ENCODE results near the gene HRH2. TPM values are rescaled to one million over a fixed set of nuclear protein-coding genes. Genes with fewer than 3 reads are reported as not detected.
A peak's percentile ranks its signal among the peaks of the same experiment; 100 is the strongest.

Gene HRH2
- total and polyA plus RNA-seq, 7 experiments from 2014 or later: 5.0 to 26.3 (median 8.0) TPM

GRCh38 chr5:175731756-175732465 is 74.0 kb downstream of the HRH2 start:
- ChIA-PET CTCF (interaction anchor here (1.6 kb wide), 1 partner anchor 198 kb away, joined by 3 read pairs; no protein-coding TSS in a partner anchor), POLR2A (interaction anchor here (0.6 kb wide), 1 partner anchor 750 kb away, joined by 5 read pairs; no protein-coding TSS in a partner anchor)
- Histone ChIP-seq H3K36me3 (ENCODE audit: control insufficient read depth in 2 of 3, insufficient read depth in 3 of 3, low read length in 3 of 3) (no peaks in the 10 kb centered on the region), H3K4me1 (ENCODE audit: control insufficient read depth in 2 of 2, insufficient read depth in 2 of 2, low read length in 2 of 2) (peaks cover 0 to 3% of the 10 kb centered on the region in 2 donors), H3K4me3 (ENCODE audit: low read length) (no peak overlapping the region), H3K9me3 (ENCODE audit: control insufficient read depth in 2 of 3, low read length in 3 of 3) (no peaks in the 10 kb centered on the region), H3K27ac (ENCODE audit: low read depth, low read length) (no peak overlapping the region), H3K27me3 (ENCODE audit: control insufficient read depth in 2 of 2, insufficient read depth in 2 of 2, low read length in 2 of 2) (no peaks in the 10 kb centered on the region)
- intact Hi-C loops (cut with micrococcal nuclease): loop anchor here (5.0 kb wide), 1 partner anchor 1225 kb away; no protein-coding TSS in a partner anchor
- Mint-ChIP-seq H3K4me3 (no peak overlapping the region), H3K9me3 (peaks cover 0 to 4% (median 0%) of the 10 kb centered on the region in 11 donors), H3K4me1 (peaks cover 0 to 9% (median 7%) of the 10 kb centered on the region in 7 donors), H3K27ac (no peak overlapping the region), H3K36me3 (peaks cover 0 to 3% (median 0%) of the 10 kb centered on the region in 5 donors), H3K27me3 (peaks cover 13 to 35% (median 22%) of the 10 kb centered on the region in 5 donors)
- ATAC-seq (no peak), DNase-seq (no peak)

GRCh38 chr5:175733017-175733416 is 75.1 kb downstream of the HRH2 start:
- Mint-ChIP-seq H3K9me3 (peaks cover 0 to 4% (median 0%) of the 10 kb centered on the region in 11 donors), H3K4me3 (no peak overlapping the region), H3K27ac (peak overlapping the region in 2 of 9 donors; percentile 20 to 64), H3K36me3 (peaks cover 0 to 3% (median 0%) of the 10 kb centered on the region in 5 donors), H3K27me3 (peaks cover 13 to 35% (median 23%) of the 10 kb centered on the region in 5 donors), H3K4me1 (peaks cover 0 to 9% (median 7%) of the 10 kb centered on the region in 7 donors)
- ChIA-PET CTCF (interaction anchor here (1.4 to 1.6 kb wide), 2 partner anchors 199 to 928 kb away, joined by 3 read pairs; no protein-coding TSS in a partner anchor), POLR2A (no interaction called here)
- intact Hi-C loops (cut with micrococcal nuclease): loop anchor here (5.0 kb wide), 1 partner anchor 1224 kb away; no protein-coding TSS in a partner anchor
- H3K9me3 ChIP-seq (ENCODE audit: control insufficient read depth in 2 of 3, low read length in 3 of 3): no peaks in the 10 kb centered on the region
- H3K4me1 ChIP-seq (ENCODE audit: control insufficient read depth in 2 of 2, insufficient read depth in 2 of 2, low read length in 2 of 2): peaks cover 0 to 3% of the 10 kb centered on the region in 2 donors
- ATAC-seq (no peak), DNase-seq (no peak)
- no peaks in the 10 kb centered on the region for H3K36me3 ChIP-seq (ENCODE audit: control insufficient read depth in 2 of 3, insufficient read depth in 3 of 3, low read length in 3 of 3)
- H3K27ac ChIP-seq (ENCODE audit: low read depth, low read length): no peak overlapping the region
- H3K27me3 ChIP-seq (ENCODE audit: control insufficient read depth in 2 of 2, insufficient read depth in 2 of 2, low read length in 2 of 2): no peaks in the 10 kb centered on the region
- H3K4me3 ChIP-seq (ENCODE audit: low read length): no peak overlapping the region

- H3K27me3 ChIP-seq (ENCODE audit: control insufficient read depth in 2 of 2, insufficient read depth in 2 of 2, low read length in 2 of 2): peaks cover 0 to 1% of the 10 kb centered on the region in 2 donors
- H3K36me3 ChIP-seq (ENCODE audit: control insufficient read depth in 2 of 3, insufficient read depth in 3 of 3, low read length in 3 of 3): no peaks in the 10 kb centered on the region
- H3K4me1 ChIP-seq (ENCODE audit: control insufficient read depth in 2 of 2, insufficient read depth in 2 of 2, low read length in 2 of 2): peaks cover 0 to 3% of the 10 kb centered on the region in 2 donors
- no peak overlapping the region for H3K27ac Mint-ChIP-seq
- ChIA-PET POLR2A (no interaction called here), CTCF (no interaction called here)
- no peak overlapping the region for H3K4me3 Mint-ChIP-seq
- intact Hi-C loops (cut with micrococcal nuclease): loop anchor here (5.0 kb wide), 1 partner anchor 1223 kb away; no protein-coding TSS in a partner anchor
- no peak overlapping the region for H3K27ac ChIP-seq (ENCODE audit: low read depth, low read length)
- peaks cover 0 to 9% (median 7%) of the 10 kb centered on the region in 7 donors for H3K4me1 Mint-ChIP-seq
- peaks cover 0 to 4% (median 0%) of the 10 kb centered on the region in 11 donors for H3K9me3 Mint-ChIP-seq
- H3K27me3 Mint-ChIP-seq: peaks cover 13 to 30% (median 28%) of the 10 kb centered on the region in 5 donors
- ATAC-seq (no peak), DNase-seq (no peak)
- no peak overlapping the region for H3K4me3 ChIP-seq (ENCODE audit: low read length)
- no peaks in the 10 kb centered on the region for H3K9me3 ChIP-seq (ENCODE audit: control insufficient read depth in 2 of 3, low read length in 3 of 3)
- peaks cover 0 to 3% (median 0%) of the 10 kb centered on the region in 5 donors for H3K36me3 Mint-ChIP-seq
These were observed 76.1 kb downstream of the HRH2 start for GRCh38 chr5:175734016-175734415.

- H3K36me3 ChIP-seq (ENCODE audit: control insufficient read depth in 2 of 3, insufficient read depth in 3 of 3, low read length in 3 of 3): no peaks in the 10 kb centered on the region
- CTCF ChIA-PET: no interaction called here
- Mint-ChIP-seq H3K27me3 (peaks cover 11 to 31% (median 28%) of the 10 kb centered on the region in 5 donors), H3K36me3 (peaks cover 0 to 3% (median 0%) of the 10 kb centered on the region in 5 donors), H3K4me3 (no peak overlapping the region), H3K27ac (no peak overlapping the region), H3K9me3 (peaks cover 0 to 4% (median 0%) of the 10 kb centered on the region in 11 donors), H3K4me1 (peaks cover 0 to 8% (median 7%) of the 10 kb centered on the region in 7 donors)
- POLR2A ChIA-PET: no interaction called here
- no peak for ATAC-seq
- peaks cover 0 to 3% of the 10 kb centered on the region in 2 donors for H3K4me1 ChIP-seq (ENCODE audit: control insufficient read depth in 2 of 2, insufficient read depth in 2 of 2, low read length in 2 of 2)
- DNase-seq: no peak
- H3K27ac ChIP-seq (ENCODE audit: low read depth, low read length): no peak overlapping the region
- intact Hi-C loops (cut with micrococcal nuclease): loop anchor here (5.0 kb wide), 1 partner anchor 1223 kb away; no protein-coding TSS in a partner anchor
- H3K4me3 ChIP-seq (ENCODE audit: low read length): no peak overlapping the region
- peaks cover 0 to 3% of the 10 kb centered on the region in 2 donors for H3K27me3 ChIP-seq (ENCODE audit: control insufficient read depth in 2 of 2, insufficient read depth in 2 of 2, low read length in 2 of 2)
- no peaks in the 10 kb centered on the region for H3K9me3 ChIP-seq (ENCODE audit: control insufficient read depth in 2 of 3, low read length in 3 of 3)
These were observed 76.6 kb downstream of the HRH2 start for GRCh38 chr5:175734501-175734900.

- Histone ChIP-seq H3K27me3 (ENCODE audit: control insufficient read depth in 2 of 2, insufficient read depth in 2 of 2, low read length in 2 of 2) (peaks cover 0 to 3% of the 10 kb centered on the region in 2 donors), H3K27ac (ENCODE audit: low read depth, low read length) (no peak overlapping the region), H3K4me1 (ENCODE audit: control insufficient read depth in 2 of 2, insufficient read depth in 2 of 2, low read length in 2 of 2) (no peaks in the 10 kb centered on the region), H3K36me3 (ENCODE audit: control insufficient read depth in 2 of 3, insufficient read depth in 3 of 3, low read length in 3 of 3) (no peaks in the 10 kb centered on the region), H3K4me3 (ENCODE audit: low read length) (no peak overlapping the region), H3K9me3 (ENCODE audit: control insufficient read depth in 2 of 3, low read length in 3 of 3) (no peaks in the 10 kb centered on the region)
- intact Hi-C loops (cut with micrococcal nuclease): no loop called here
- POLR2A ChIA-PET: no interaction called here
- H3K4me3 Mint-ChIP-seq: no peak overlapping the region
- CTCF ChIA-PET: no interaction called here
- ATAC-seq (no peak), DNase-seq (no peak)
- H3K27ac Mint-ChIP-seq: no peak overlapping the region
- peaks cover 9 to 37% (median 29%) of the 10 kb centered on the region in 5 donors for H3K27me3 Mint-ChIP-seq
- peaks cover 0 to 4% (median 0%) of the 10 kb centered on the region in 11 donors for H3K9me3 Mint-ChIP-seq
- H3K4me1 Mint-ChIP-seq: no peaks in the 10 kb centered on the region
- peaks cover 0 to 3% (median 0%) of the 10 kb centered on the region in 5 donors for H3K36me3 Mint-ChIP-seq
These were observed 77.8 kb downstream of the HRH2 start for GRCh38 chr5:175735701-175736100.

GRCh38 chr5:175736652-175737051 is 78.8 kb downstream of the HRH2 start:
- DNase-seq (no peak), ATAC-seq (no peak)
- intact Hi-C loops (cut with micrococcal nuclease): no loop called here
- H3K4me1 ChIP-seq (ENCODE audit: control insufficient read depth in 2 of 2, insufficient read depth in 2 of 2, low read length in 2 of 2): no peaks in the 10 kb centered on the region
- ChIA-PET CTCF (no interaction called here), POLR2A (no interaction called here)
- H3K27ac ChIP-seq (ENCODE audit: low read depth, low read length): no peak overlapping the region
- peaks cover 0 to 4% (median 0%) of the 10 kb centered on the region in 11 donors for H3K9me3 Mint-ChIP-seq
- H3K36me3 Mint-ChIP-seq: peaks cover 0 to 3% (median 0%) of the 10 kb centered on the region in 5 donors
- H3K4me1 Mint-ChIP-seq: no peaks in the 10 kb centered on the region
- H3K4me3 ChIP-seq (ENCODE audit: low read length): no peak overlapping the region
- peaks cover 0 to 3% of the 10 kb centered on the region in 2 donors for H3K27me3 ChIP-seq (ENCODE audit: control insufficient read depth in 2 of 2, insufficient read depth in 2 of 2, low read length in 2 of 2)
- H3K27ac Mint-ChIP-seq: no peak overlapping the region
- H3K36me3 ChIP-seq (ENCODE audit: control insufficient read depth in 2 of 3, insufficient read depth in 3 of 3, low read length in 3 of 3): no peaks in the 10 kb centered on the region
- H3K4me3 Mint-ChIP-seq: no peak overlapping the region
- no peaks in the 10 kb centered on the region for H3K9me3 ChIP-seq (ENCODE audit: control insufficient read depth in 2 of 3, low read length in 3 of 3)
- peaks cover 14 to 39% (median 36%) of the 10 kb centered on the region in 5 donors for H3K27me3 Mint-ChIP-seq
